Lower leg skin (tissue), 3 donors: Measurements from ENCODE around the gene KSR2.

Source experiments
- CTCF ChIP-seq, 3 donors: fragments of 450-650 bp; IDR thresholded peaks; one replicate each; pipeline ENCODE4 v1.5.1; 2016; ENCODE audit warnings: antibody characterized with exemption in 3 of 3, mild to moderate bottlenecking in 3 of 3, moderate library complexity in 2 of 3
- POLR2A ChIP-seq, 2 donors: fragments of 450-650 bp; IDR thresholded peaks; one replicate each; pipeline ENCODE4 v1.6.1; 2016 to 2017; ENCODE audit warnings: antibody characterized with exemption in 2 of 2, mild to moderate bottlenecking in 1 of 2, moderate library complexity in 1 of 2

- no peak for TF ChIP-seq CTCF (IDR thresholded peaks at IDR 0.05)
- TF ChIP-seq POLR2A (IDR thresholded peaks at IDR 0.05), result no peak
These were observed 46.5 kb upstream of the KSR2 start for GRCh38 chr12:118015306-118015705.
